ENCODE results near the gene TMEM121.

TMEM121 gene

DNA sequence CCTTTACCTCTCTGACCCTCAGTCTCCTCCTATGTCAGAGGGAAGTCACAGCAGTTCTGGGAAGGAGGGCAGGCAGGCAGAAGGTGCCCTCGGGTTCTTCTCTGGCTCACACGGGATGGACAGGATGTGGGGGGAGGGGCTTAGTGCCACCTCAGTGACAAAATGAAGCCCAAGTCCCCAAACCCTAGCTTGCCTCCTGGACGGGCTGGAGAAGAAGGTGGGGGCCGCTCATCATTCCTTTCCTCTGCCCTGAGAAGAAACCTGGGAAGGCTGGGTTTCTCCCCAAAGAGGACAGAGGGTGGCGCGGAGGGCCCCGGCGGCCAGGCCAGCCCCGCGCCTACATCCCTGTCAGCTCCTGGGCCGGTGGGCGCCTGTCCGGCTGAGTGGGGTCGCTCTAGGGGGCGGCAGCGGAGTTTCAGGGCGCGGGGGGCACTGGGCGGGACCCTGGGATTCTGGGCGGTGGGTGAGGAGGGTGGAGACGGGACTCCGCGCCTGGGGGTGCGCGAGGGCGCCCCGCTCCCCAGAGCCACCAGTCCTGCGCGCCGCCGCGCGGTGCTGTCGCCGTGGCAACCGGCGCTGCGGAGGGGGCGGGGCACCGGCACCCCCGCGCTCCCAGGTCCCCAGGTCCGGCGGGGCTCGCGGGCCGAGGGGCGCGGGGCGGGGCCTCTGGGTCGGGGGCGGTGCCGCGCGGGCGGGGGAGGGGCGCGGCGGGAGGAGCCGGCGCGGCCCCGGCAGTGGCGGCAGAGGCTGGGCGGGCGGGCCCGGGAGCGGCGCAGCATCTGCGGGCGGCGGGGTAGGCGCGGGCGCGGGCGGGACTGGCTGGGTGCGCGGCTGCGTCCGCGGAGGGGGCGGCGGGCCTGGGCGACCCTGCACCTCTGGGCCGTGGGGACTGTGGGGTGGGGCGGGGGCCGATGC lies at the start of gene TMEM121:
Gene TMEM121 (plus strand): TSS at position 723 of the 915 bp plus-strand sequence. CDS start 2,252 bp downstream, outside the sequence.
- ATAC-seq (no peak), DNase-seq (peak; percentile 59)

DNA sequence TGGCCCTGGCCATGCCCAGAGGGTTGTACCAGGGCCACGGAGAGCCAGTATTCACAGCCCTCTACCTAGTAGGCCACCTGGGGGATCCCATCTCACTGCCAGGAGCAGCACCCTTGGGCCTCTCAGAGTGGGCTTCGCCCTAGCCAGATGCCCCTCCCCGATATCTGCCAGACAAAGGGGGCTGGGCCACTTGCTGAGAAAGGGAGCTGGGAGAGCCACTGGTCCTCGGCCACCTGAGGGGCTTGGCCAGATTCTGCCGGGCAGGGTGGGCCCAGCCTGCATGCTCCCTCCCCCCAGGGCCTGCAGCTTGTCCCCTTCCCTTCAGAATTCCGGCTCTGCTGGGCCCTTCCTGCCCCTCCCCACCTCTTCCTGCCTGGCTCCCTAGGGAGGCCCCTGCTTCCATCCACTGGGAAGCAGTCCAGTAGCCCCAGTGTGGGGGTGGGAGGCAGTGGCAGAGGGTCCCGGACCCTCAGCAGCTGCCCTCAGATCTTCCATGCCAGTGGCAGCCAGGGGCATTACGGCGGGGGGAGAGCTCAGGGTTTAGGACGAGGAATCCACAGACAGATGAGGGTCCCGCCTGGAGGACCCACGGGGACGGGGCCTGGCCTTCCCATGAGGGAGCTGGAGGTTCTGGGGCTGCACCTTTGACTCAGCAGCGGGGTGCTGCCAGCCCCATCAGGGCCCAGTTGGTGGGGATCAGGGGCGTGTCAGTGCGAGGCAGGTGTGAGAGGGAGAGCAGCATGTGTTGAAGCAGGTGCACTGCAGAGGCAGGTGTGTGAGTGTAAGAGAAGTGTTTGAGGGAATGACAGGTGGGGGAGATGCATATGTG lies 49.3 kb upstream of the TMEM121 start:
- ATAC-seq (no peak), DNase-seq (no peak)

DNA sequence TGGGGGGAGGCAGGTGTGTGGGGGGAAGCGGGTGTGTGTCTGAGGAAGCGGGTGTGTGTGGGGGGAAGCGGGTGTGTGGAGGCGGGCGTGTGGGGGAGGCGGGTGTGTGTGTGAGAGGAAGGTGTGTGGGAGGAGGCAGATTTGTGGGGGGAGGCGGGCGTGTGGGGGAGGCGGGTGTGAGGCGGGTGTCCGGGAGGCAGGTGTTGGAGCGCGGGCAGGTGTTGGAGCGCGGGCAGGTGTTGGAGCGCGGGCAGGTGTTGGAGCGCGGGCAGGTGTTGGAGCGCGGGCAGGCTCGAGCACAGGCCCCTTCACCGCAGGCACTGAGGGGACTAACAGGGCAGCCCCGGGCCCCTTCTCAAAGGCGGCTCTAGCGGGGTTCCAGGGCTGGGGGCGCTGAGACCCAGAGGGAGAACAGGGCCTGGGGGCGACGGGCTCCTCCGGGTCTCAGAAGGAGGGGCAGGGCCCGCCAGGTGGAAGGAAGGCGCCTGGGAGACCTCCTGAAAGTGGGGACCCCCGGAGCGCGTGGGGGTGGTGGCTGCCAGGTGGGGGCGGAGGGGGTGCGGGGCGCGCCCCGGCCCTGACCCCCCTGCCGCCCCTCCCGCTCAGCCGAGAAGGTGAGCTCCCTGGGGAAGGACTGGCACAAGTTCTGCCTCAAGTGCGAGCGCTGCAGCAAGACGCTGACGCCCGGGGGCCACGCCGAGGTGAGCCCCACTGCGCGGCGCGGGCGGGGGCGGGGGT lies 48.6 kb upstream of the TMEM121 start:
- no peak for ATAC-seq
- DNase-seq: peak; percentile 24

DNA sequence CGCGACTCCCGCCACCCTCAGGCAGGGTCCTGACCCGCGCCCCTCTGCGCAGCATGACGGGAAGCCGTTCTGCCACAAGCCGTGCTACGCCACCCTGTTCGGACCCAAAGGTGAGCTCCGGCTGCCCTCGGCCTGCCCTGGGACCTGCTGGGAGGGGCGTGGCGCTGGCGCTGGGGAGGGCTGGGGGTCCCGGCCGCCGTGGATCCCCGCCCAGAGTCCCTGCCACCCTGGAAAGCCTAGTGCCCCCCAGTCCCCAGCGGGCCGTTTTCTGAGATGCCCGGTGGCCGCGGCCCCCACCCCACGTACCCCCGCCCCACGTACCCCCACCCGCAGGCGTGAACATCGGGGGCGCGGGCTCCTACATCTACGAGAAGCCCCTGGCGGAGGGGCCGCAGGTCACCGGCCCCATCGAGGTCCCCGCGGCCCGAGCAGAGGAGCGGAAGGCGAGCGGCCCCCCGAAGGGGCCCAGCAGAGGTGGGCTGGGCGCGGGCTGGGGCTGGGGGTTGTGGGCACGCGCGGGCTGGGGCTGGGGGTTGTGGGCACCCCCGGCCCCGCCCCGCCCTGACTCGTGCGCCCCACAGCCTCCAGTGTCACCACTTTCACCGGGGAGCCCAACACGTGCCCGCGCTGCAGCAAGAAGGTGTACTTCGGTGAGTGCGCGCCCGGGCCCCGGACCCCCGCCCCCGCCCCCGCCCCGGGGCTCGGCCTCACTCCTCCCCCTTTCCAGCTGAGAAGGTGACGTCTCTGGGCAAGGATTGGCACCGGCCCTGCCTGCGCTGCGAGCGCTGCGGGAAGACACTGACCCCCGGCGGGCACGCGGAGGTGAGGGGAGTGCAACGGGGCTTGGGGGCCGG lies 47.8 kb upstream of the TMEM121 start:
- DNase-seq: no peak
- no peak for ATAC-seq

DNA sequence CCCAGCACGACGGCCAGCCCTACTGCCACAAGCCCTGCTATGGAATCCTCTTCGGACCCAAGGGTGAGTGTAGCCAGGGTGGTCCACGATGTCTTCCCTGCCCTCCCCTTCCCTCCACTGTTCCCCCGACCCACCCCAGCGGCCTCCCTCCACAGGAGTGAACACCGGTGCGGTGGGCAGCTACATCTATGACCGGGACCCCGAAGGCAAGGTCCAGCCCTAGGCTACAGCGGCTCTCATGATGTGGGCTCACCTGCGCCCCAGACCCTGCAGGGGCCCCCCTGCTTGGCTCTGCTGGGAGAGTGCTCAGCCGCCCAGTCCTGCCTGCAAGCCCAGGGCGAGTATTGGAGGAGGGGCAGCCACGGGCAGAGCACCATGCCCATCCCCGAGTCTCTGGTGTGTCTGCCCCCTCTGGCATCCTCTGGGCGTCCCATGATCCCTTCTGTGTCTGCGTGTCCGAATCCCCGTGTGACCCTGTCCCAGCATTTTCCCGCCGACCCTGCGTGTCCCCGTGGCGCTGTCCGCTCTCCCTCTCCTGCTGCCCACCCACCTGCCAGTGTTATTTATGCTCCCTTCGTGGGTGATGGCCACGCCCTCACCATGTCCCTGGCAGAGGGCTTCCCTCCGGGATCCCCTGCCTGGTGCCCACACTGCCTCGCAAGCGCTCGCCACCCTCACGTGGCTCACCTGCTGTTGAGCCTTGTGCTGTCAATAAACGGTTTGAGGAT lies 46.8 kb upstream of the TMEM121 start:
- ATAC-seq: no peak
- no peak for DNase-seq

DNA sequence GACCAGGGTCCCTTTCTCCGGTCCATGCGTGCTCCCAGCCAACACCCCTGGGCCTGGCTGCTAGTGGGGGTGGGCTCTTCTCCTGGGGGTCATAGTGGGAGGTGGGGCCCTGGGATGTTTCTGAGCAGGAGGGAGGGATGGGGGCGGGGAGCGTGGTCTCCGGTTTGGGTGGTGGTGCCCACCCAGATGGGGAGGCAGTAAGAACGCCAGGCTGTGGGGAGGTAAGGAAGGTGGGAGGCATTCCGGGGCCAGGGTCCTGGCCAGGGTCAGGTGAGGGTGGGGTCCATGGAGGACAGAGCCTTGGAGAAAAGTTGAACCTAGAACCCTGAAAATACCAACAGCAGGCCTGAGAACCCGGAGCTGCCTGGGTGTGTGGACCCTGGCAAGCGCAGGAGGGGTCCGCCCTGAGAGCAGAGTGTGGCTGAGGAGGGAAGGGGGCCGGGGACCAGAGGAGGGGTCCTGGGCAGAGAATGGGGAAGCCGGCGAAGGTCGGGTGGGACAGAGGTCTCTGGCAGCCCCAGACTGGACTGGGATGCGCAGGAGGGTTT lies 46.1 kb upstream of the TMEM121 start:
- ATAC-seq (no peak), DNase-seq (no peak)

DNA sequence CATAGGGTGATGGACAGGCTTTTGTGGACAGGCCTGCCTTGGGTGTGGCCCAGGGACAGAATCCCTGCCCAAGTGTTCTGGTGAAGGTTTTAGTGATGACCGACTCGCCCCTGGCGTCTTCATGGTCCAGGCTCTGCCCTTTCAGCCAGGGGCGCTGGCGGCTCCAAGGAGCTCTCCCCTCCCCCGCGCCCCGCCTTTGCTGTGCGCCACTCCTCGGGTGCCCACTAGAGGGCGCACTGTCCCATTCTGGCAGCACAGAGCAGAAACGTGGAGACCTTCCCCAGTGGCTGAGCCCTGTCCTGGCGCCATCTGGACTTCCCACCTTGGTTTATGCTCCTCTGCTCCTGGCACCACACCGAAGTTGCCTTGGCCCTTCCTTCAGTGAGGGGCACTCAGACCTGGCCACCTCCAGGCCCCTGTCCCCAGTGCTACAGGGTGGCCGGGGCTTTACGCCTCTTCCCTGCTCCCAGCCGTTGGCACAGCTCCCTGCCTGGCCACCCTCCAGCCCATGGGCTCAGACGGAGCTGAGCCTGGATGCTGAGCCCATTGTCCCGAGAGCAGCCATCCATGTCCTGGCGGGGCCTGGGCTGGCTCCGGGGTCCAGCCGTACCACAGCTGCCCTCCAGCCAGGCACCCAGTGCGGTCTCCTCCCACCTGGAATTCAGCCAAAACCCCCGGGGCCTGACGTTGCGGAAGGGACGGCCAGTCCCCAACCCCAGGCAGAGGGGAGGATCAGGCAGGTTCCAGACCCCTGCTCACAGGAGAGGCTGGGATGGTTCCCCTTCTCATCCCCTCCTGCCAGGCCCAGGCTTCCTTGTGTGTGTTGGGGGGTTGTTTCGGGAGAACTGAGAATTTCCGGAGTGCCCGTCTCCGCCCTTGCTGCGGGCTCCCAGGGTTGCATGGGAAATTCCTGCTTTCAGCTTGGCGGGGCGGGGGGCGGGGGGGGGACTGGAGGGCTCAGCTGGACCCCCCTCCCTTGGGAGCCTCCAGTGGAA lies 45.3 kb upstream of the TMEM121 start:
- ATAC-seq: peak; percentile 61
- peak; percentile 95 for DNase-seq

DNA sequence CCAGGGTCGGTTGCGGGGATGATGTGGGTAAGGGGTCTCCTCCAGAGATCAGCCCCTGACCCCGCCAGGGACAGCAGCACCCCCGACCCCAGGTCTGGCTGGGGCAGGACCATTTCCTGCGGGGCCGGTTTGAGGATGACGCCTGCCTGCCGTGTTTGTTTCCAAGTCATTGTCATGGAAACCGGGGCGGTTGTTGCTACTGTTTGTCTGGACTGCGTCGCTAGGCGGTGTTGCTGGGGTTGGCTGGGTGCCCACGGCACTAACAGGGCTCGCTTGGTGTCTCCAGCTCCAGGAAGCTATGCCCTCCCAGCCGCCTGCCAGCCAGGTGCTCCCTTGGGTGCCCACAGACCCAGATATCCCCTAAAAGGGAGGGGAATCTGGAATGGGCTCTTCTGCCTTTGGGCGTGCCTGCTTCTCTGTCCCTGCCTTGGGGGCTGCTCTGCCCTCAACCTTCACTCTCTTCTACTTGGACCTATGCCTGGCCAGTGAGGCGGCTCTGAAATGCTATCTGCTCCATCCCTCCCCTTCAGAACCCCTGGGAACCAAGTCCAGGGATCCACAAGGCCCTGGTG lies 44.4 kb upstream of the TMEM121 start:
- DNase-seq: peak; percentile 92
- ATAC-seq: peak; percentile 68

DNA sequence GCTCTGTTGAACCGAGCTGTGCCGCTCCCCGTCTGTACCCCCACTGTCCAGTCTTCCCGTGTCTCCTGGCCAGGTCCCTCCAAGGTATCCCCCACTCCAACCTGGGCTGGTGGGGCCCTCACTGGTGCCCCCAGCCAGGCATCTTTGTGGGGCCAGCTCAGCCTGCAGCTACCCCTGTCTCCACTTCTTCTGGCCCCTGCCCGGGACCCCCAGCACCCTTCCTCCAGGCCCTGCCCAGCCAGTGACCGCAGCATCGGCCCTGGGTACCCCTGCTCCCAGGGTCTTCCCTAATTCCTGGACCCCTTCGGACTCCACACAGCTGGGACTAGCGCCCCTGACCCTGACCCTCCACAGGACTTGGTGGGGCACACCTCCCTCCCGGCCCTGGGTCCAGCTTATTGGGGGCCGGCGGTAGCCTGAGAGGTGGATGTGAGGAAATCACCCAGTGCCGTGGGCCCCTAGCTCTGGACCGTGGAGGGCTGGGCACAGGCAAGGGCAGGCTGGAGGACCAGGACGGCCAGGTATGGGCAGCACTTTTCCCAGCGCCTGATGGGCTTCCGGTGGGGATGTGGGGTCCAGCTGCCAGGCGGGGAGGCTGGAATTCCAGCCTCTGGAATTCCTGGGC lies 43.8 kb upstream of the TMEM121 start:
- ATAC-seq (no peak), DNase-seq (no peak)

DNA sequence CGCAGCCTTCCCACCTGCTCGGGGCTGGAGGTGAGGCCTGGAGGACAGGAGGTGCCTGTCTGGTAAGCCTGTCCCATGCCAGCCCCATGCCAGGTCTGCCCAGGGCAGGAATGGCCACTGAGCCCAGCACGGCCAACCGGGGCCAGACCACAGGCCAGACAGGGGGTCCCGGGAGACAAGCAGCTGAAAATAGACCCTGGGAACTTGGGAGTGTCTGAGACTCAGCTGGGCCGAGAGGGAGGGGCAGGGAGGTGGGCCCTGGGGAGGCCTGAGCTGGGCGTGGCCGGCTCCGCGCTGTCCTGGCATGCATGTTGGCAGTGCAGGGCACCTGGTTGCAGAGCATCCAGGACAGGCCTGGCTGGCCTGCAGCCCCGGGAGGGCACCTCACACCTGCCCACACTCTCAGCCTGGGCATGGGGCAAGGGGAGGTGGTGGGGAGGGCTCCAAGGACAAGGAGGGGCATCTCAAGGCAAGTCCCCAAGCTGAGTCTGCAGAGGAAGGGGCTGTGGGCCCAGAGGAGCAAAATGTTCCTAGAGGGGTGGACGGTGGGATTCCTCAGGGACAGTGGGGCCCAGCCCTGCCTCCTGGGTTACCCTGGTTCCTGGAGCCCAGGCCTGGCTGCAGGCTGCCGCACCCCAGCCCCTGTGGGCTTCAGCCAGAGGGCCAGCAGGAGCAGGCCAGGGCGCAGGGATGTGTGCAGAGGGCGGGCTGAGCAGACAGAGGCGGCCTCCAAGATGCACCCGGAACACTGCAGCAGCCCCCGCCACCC lies 42.9 kb upstream of the TMEM121 start:
- DNase-seq: no peak
- ATAC-seq: no peak

DNA sequence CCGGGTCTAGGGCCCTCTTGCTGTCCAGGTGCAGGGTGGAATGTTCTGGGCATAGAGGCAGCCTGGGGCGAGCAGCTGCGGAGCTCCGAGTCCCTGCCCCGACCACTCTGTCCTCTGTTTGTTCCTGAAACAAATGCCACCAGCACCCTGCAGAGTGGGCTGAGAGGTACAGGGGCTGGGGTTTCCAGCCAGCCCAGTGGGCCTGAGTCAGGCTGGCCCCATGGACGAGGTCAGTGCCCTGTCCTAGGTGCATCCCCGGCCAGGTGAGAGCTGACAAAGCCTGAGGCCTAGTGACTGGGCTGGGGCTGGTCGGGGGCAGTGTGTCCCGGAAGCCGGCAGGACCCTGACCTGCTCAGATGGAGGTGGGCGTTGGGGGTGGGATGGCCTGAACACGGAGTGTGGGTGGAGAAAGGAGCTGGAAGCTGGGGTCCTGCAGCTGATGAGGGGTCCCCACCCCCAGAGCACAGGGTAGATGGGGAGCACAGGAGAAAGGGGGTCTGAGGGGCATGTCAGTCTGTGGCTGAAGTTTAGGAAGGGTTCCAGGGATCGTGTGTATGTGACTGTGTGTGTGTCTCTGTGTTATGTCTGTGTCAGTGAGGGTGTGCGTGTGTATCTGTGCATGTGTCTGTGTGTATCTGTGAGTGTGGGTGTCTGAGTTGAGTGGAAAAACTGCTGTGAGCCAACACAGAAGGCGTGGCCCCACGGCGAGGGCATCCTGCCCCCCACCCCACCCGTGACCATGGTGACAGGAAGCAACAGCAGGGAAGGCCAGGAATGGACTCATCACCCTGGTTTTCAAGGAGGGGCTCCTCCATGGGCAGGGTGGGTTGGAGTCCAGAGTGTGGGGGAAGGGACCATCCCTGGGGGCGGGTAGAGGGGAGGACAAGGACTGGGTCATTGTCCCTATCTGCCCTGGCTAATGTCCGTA lies 42.0 kb upstream of the TMEM121 start:
- DNase-seq: peak; percentile 48
- ATAC-seq: no peak

DNA sequence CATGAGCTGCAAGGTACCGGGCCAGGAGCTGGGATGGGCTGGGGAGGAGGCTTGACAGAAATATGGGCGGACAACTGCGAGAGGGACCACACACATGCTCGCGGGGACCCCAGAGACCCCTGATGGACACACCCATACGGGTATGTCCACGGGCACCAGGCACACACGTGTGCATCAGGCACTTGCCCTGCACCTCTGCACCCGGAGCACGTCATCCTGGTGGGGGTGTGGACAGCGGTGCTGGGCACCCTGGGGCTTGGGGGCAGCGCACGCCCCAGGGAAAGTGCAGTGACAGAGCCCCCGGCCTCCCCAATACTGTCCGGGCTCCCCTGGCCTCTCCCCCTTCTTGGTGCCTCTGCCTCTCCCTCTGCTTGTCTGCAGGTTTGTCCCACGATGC lies 41.4 kb upstream of the TMEM121 start:
- DNase-seq: no peak
- ATAC-seq: no peak

DNA sequence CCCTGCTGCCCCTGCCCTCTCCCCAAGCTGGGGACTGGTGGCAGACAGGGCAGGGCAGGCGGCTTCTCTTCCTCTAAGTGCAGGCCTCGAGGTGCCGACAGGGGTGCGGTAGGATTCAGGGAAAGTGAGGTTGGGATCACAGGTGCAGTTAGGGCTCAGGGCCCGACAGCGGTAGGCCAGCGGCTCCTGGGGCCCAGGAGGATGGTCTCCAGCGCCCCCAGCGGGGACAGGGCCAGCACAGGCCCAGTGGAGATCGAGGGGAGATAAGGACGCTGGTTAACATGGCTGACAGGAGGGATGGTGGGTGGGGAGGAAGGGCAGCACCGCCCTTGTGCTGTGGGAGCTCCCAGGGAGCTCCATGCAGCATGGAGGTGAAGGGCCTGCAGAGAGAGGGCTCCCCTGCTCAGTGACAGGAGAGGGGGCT lies 40.6 kb upstream of the TMEM121 start:
- DNase-seq (peak; percentile 64), ATAC-seq (no peak)

DNA sequence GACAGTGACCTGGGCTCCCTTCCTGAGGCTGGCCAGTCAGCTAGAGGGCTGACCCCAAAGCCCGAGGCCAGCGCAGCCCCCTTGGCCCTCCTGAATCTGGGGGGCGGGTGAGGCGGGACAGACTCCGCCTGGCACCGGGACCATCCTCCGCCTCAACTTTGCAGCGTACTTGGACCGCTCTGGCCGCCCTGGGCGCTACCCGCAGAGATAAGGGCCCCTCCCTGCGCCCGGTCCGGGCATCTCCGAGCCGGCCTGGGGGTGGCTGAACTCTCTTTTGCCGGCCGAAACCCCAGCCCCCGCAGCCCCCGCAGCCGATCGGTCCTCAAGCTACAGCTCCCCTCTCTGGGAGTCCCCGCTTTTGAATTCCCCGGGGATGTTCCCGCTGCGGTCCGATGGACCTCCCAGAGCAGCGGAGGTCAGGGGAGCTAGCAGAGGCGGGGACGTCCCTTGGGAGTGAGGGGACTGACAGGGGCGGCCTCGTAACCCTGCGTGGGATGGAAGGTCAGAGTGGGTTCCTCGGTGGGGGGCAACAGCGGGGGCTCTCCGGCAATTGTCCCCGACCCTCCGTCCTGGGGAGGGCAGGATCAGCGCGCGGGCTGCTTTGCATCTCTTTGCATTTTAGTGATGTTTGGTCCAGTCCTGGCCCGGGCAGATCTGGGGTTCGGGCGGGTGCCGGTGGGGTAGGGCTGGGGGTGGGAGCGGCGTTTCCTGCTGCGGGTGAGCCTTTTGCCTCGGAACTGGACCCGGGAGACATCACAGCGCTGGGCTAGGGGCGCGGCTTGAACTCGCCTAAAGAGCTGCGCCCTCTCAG lies 40.0 kb upstream of the TMEM121 start, which contains the start of gene CRIP1:
Gene CRIP1 (plus strand): TSS at position 724 of the 811 bp plus-strand sequence. CDS start 374 bp downstream, outside the sequence.
- DNase-seq: peak; percentile 43
- no peak for ATAC-seq

DNA sequence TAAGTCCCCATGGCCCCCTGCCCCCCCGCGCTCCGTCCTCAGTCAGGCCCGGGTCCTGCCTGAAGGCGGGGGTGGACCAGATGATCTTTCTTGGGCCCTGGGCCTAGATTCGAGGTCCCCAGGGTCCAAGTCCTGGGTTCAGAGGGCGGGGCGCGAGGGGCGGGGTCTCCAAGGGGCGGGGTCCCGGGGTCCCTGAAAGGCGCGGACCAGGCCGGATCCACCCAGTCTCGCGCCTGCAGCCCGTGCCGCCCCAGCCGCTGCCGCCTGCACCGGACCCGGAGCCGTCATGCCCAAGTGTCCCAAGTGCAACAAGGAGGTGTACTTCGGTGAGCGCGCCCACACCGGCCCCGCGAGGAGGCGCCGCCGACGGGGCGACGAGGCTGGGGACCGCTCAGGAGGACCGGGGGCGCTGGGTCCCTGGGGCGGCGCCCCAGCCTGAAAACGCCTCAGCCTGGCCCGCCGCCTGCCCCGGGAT lies 39.4 kb upstream of the TMEM121 start:
- DNase-seq: peak; percentile 71
- ATAC-seq: no peak

Measured in stimulated activated naive CD8-positive, alpha-beta T cell treated with anti-CD3 and anti-CD28 coated beads, Interleukin-15, Interleukin-2, amounts not matched to agents 100 U/mL and 50 U/mL, for 24 hours (primary cell).